ENCODE results near the gene DCHS1.

The DCHS1 gene

GRCh38 chr11:6626971-6627761, 28.4 kb downstream of the DCHS1 start:
- no peak for DNase-seq

GRCh38 chr11:6625832-6626420, 29.7 kb downstream of the DCHS1 start:
- DNase-seq, result no peak

- no peak for DNase-seq
Measured at GRCh38 chr11:6625156-6625831, 30.3 kb downstream of the DCHS1 start.

- no peak for DNase-seq
Measured at GRCh38 chr11:6623391-6624363, 31.9 kb downstream of the DCHS1 start.

- DNase-seq, result no peak
Measured at GRCh38 chr11:6622261-6623171, 33.1 kb downstream of the DCHS1 start.

GRCh38 chr11:6621711-6622211, 33.8 kb downstream of the DCHS1 start:
- no peak for DNase-seq

GRCh38 chr11:6620636-6621035, 35.0 kb downstream of the DCHS1 start:
- no peak for DNase-seq

GRCh38 chr11:6619004-6619745, 36.4 kb downstream of the DCHS1 start, which contains the start of gene TPP1:
Gene TPP1, minus strand, starts transcription at chr11:6619422. Its CDS starts 22 bp downstream, at chr11:6619400.
- peak; percentile 96 for DNase-seq

- DNase-seq, result peak; percentile 40
Measured at GRCh38 chr11:6618117-6619003, 37.2 kb downstream of the DCHS1 start.

GRCh38 chr11:6617315-6617781, 38.3 kb downstream of the DCHS1 start:
- DNase-seq, result no peak

GRCh38 chr11:6616596-6617250, 38.9 kb downstream of the DCHS1 start:
- DNase-seq, result no peak

- DNase-seq, result no peak
Measured at GRCh38 chr11:6615882-6616585, 39.6 kb downstream of the DCHS1 start.

- no peak for DNase-seq
Measured at GRCh38 chr11:6615046-6615445, 40.6 kb downstream of the DCHS1 start.

GRCh38 chr11:6614446-6614845, 41.2 kb downstream of the DCHS1 start:
- DNase-seq, result no peak

- DNase-seq, result no peak
Measured at GRCh38 chr11:6613496-6613895, 42.1 kb downstream of the DCHS1 start.

- DNase-seq, result peak; percentile 95
Measured at GRCh38 chr11:6612213-6613041, 43.2 kb downstream of the DCHS1 start, which contains the start of gene TAF10. Gene TAF10, minus strand, starts transcription at chr11:6612216. Its CDS starts 27 bp downstream, at chr11:6612189.

GRCh38 chr11:6611963-6612212, 43.7 kb downstream of the DCHS1 start:
- no peak for DNase-seq

All from NCI-H82 (cell line).